Measurements from ENCODE around the gene HOMER2. TPM values are rescaled to one million over a fixed set of nuclear protein-coding genes. Genes with fewer than 3 reads are reported as not detected.

Gene HOMER2
- total and polyA plus RNA-seq, 2 donors (not counting 3 experiments of a cell fraction or from before 2014, with no cell fraction given): 0.60 to 0.68 TPM

- dilution Hi-C loops (cut with MboI; ENCODE audit: extremely low pct_ligation_motif_present, low sequenced_read_pairs) (no loop called here), intact Hi-C loops (cut with micrococcal nuclease) (no loop called here)
- H3K36me3 ChIP-seq (ENCODE audit: control insufficient read depth in 2 of 2, extremely low read depth in 1 of 2, insufficient read depth in 2 of 2, low read length in 2 of 2): no peaks in the 10 kb centered on the region
- no peaks in the 10 kb centered on the region for H4K20me1 ChIP-seq (replicated peaks; ENCODE audit: control insufficient read depth, extremely low read depth, insufficient read depth, low read length)
- FAIRE-seq (no peak), DNase-seq (ENCODE audit: low read depth, low spot score) (no peak)
- no peak overlapping the region for H3K4me3 ChIP-seq (replicated peaks in 1 of 3; ENCODE audit: insufficient read depth in 1 of 3, low read depth in 1 of 3, low read length in 3 of 3)
- no peak overlapping the region for H3K9ac ChIP-seq (replicated peaks; ENCODE audit: extremely low read depth, insufficient read depth, low read length)
- no peak overlapping the region for H3K27ac ChIP-seq (ENCODE audit: insufficient read depth, low read depth, low read length)
- POLR2A ChIA-PET: no interaction called here
- no peaks in the 10 kb centered on the region for H3K79me2 ChIP-seq (ENCODE audit: control insufficient read depth, insufficient read depth, low read length)
- no peaks in the 10 kb centered on the region for H3K9me3 ChIP-seq (replicated peaks; ENCODE audit: control insufficient read depth, insufficient read depth, low read length)
- H3K4me1 ChIP-seq (ENCODE audit: control insufficient read depth, extremely low read depth, insufficient read depth, low read length): no peaks in the 10 kb centered on the region
- TF ChIP-seq, protein P1, sequence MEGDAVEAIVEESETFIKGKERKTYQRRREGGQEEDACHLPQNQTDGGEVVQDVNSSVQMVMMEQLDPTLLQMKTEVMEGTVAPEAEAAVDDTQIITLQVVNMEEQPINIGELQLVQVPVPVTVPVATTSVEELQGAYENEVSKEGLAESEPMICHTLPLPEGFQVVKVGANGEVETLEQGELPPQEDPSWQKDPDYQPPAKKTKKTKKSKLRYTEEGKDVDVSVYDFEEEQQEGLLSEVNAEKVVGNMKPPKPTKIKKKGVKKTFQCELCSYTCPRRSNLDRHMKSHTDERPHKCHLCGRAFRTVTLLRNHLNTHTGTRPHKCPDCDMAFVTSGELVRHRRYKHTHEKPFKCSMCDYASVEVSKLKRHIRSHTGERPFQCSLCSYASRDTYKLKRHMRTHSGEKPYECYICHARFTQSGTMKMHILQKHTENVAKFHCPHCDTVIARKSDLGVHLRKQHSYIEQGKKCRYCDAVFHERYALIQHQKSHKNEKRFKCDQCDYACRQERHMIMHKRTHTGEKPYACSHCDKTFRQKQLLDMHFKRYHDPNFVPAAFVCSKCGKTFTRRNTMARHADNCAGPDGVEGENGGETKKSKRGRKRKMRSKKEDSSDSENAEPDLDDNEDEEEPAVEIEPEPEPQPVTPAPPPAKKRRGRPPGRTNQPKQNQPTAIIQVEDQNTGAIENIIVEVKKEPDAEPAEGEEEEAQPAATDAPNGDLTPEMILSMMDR (IDR thresholded peaks at IDR 0.05; ENCODE audit: extremely low read depth in 1 of 2, insufficient read depth in 1 of 2, low read depth in 1 of 2, low read length in 2 of 2): no peak
- TF ChIP-seq POLR2AphosphoS5 (IDR thresholded peaks at IDR 0.05; ENCODE audit: insufficient read depth, low read depth, low read length) (no peak), MAX (IDR thresholded peaks at IDR 0.05; ENCODE audit: insufficient read depth, insufficient read length) (no peak), POLR2A (IDR thresholded peaks at IDR 0.05; ENCODE audit: low read depth, low read length) (no peak), FOS (IDR thresholded peaks at IDR 0.05; ENCODE audit: borderline replicate concordance, insufficient read depth, low read length) (no peak), JUN (IDR thresholded peaks at IDR 0.05; ENCODE audit: borderline replicate concordance, insufficient read depth, insufficient read length, low read depth) (no peak), MYC (IDR thresholded peaks at IDR 0.05; ENCODE audit: low read depth, low read length) (no peak), GATA2 (IDR thresholded peaks at IDR 0.05; ENCODE audit: insufficient read depth, insufficient read length, low read depth, low read length) (no peak), EZH2 (IDR thresholded peaks at IDR 0.05; ENCODE audit: borderline replicate concordance, low read depth, low read length, severe bottlenecking) (no peak)
- H3K27me3 ChIP-seq (ENCODE audit: control insufficient read depth in 2 of 2, insufficient read depth in 2 of 2, low read length in 2 of 2): peaks cover 0 to 1% of the 10 kb centered on the region in 2 experiments
- no peaks in the 10 kb centered on the region for H3K9me1 ChIP-seq (replicated peaks; ENCODE audit: control insufficient read depth, extremely low read depth, insufficient read depth, low read length)
- CTCF ChIA-PET: no interaction called here
- H2AFZ ChIP-seq (ENCODE audit: low read depth, low read length): no peak overlapping the region
- no peak overlapping the region for H3K4me2 ChIP-seq (ENCODE audit: insufficient read depth, low read length)
- BruUV-seq (replicated peaks): no TSS peak
These were observed 11.2 kb upstream of the HOMER2 start for GRCh38 chr15:82963471-82964341.

All from endothelial cell of umbilical vein (primary cell).